Stimulated activated naive CD8-positive, alpha-beta T cell treated with anti-CD3 and anti-CD28 coated beads, Interleukin-15, Interleukin-2, amounts not matched to agents 100 ng/mL and 50 ng/mL, for 24 hours (primary cell): Measurements from ENCODE around the gene ARHGEF1.

ENCODE experiments used
- H3K27ac Mint-ChIP-seq: one replicate; pipeline ENCODE4 v1.8.0; 2021; ENCODE audit warnings: mild to moderate bottlenecking, mixed read lengths
- H3K27me3 Mint-ChIP-seq: one replicate; pipeline ENCODE4 v1.8.0; 2021; ENCODE audit warnings: mixed read lengths
- H3K36me3 Mint-ChIP-seq: one replicate; pipeline ENCODE4 v1.8.0; 2021; ENCODE audit warnings: low read depth, mixed read lengths
- H3K4me1 Mint-ChIP-seq: one replicate; pipeline ENCODE4 v1.8.0; 2021; ENCODE audit warnings: low read depth, mixed read lengths
- H3K4me3 Mint-ChIP-seq: one replicate; pipeline ENCODE4 v1.8.0; 2021; ENCODE audit warnings: mild to moderate bottlenecking, mixed read lengths
- H3K9me3 Mint-ChIP-seq: one replicate; pipeline ENCODE4 v1.8.0; 2021; ENCODE audit warnings: mixed read lengths

ARHGEF1 gene

DNA sequence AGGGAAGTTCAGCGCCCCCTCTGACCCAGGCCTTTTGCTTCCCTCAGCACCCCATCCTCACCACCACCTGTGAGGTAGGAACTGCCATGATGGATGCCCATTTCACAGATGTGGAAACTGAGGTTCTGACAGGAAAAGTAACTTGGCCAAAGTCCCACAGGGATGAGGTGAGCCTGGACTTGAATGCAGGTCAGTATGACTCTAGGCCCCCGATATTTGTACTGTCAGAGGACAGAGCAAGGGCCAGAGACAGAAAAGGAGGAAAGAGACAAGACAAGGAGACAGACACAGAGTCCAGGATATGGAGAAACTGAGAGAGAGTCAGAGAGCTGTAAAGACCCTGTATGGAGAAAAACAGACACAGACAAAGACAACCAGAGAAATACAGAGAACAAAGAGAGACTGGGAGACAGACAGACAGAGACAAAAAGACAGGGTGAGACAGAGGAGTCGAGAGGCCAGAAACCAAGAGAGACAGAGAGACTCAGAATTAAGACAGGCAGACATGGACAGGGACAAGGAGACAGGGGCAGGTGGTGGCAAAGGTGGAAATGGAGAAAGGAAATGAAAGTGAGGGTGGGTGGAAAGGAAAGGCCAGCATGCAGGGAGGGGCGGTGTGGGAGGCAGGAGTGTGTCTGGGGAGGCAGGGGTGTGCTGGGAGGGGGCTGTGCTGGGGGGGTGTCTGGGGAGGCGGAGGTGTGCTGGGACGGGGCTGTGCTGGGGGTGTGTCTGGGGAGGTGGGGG is 40.2 kb downstream of the ARHGEF1 start:
- Mint-ChIP-seq H3K27ac (peak overlapping the region; percentile 43), H3K9me3 (no peaks in the 10 kb centered on the region), H3K4me1 (peaks cover 22% of the 10 kb centered on the region), H3K4me3 (no peak overlapping the region), H3K27me3 (peaks cover 10% of the 10 kb centered on the region), H3K36me3 (no peaks in the 10 kb centered on the region)

DNA sequence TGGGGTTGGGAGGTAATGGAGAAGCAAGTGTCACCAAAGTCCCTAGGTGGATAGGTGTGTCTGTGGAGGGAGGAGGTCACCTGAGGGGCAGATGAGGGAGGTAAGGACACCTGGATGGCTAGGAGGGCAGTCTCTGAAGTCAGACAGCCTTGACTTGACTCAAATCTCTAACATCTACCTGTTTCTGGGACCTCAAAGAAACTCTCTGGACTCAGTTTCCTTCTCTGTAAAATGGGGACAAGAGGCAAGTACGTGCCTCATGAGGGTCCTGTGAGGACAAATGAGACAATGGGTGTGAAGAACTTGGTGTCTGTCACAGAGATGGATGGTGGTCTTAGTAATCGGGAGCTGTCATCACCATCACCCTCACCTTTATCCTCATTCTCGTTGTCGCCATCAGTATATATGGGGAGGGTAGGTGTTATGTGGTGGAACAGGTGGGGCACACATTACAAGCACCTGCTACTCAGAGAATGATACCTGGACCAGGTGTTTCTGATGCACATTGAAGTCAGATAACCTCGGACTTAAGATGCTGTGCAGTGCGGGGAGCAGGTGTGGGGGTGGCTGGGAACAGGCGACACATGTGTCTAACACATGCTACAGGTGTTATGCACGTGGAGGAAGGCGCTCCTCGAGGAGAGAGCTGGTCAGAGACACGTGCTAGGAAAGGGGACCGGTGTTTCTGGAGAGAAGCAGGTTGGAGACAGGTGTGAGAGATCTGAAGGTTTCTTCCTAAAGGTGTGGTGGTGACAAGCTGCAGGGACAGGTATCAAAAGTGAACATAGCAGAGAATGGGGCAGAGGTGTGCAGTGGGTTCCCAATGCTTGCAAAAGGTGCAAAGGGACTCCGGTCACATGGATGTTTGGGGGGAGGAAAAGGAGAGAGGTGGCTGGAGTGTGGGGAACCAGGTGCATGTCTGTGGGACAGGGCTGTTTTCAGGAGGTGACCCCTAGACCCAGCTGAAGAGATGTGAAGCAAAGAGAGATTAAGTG is 41.5 kb downstream of the ARHGEF1 start:
- H3K36me3 Mint-ChIP-seq: no peaks in the 10 kb centered on the region
- H3K4me3 Mint-ChIP-seq: no peak overlapping the region
- H3K9me3 Mint-ChIP-seq: no peaks in the 10 kb centered on the region
- H3K27ac Mint-ChIP-seq: no peak overlapping the region
- H3K4me1 Mint-ChIP-seq: peaks cover 30% of the 10 kb centered on the region
- H3K27me3 Mint-ChIP-seq: peaks cover 14% of the 10 kb centered on the region

DNA sequence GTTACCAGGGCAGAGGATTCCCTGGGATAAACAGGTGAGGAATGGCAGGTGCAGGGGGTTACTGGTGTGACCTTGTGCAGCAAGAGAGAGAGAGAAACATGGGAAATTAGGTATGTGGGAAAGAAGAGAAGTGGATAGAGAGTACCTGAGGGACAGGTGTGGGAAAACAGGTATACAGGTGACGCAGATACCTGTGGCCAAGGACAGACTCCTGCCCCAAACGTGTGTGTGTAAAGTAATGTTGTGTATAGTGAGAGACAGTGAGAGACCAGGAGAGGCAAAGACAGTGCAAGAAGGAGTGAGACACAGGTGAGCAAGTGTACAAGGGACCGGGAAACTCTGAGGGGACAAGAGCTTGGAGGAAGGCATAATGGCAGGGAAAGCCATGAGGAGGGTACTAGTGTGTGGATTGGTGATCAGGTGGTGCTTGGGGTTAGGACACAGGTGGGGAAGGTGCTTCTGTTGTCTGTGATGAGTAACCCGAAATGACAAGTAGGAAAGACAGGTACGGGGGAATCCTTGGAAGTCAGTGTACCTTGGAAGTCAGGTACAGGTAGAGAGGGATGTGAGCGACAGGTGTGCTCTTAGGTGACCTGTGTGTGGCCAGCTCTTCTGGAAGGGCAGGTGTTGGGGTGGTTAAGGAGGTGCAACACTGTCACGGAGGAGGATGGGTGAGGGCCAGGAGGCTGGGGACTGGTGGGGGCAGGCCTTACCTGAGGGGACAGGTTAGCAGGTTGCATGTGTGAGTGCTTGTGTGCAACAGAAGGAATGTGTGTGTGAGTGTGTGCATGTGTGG is 42.4 kb downstream of the ARHGEF1 start:
- Mint-ChIP-seq H3K36me3 (no peaks in the 10 kb centered on the region), H3K27ac (no peak overlapping the region), H3K27me3 (peaks cover 14% of the 10 kb centered on the region), H3K4me1 (peaks cover 37% of the 10 kb centered on the region), H3K9me3 (no peaks in the 10 kb centered on the region), H3K4me3 (no peak overlapping the region)

DNA sequence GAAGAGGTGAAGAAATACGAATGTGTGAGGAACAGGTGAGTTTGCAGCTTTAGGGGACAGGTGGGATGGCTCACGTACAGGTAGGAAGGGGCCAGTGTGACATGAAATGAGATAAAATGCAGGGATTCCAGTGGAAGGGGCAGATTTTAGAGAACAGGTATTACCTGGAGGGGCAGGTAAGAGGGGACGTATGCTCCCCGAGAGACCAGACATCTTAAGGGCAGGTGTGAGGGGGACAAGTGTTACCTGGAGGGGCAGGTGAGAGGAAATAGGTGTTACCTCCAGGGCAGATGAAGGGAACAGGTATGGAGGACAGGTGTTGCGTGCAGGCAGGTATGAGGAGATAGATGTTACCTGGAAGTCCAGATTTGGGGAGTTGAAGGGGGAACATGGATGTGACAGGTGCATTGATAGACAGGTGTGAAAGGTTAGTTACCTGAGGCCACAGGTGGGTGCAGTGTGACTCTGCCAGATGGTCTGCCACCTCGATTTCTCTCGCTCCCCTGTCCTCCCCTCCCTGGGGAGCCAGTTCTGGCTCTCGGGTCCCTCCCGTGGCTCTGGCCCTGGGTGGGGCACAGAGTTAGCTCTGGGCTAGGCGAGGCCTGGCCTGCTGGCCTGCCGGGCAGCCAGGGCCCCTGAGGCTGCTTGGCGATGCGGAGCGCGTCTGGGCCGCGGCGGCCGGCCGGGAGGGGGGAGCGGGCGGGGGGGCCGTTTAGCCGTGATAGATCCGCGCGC is 43.2 kb downstream of the ARHGEF1 start:
- H3K4me3 Mint-ChIP-seq: no peak overlapping the region
- H3K27me3 Mint-ChIP-seq: peaks cover 17% of the 10 kb centered on the region
- H3K4me1 Mint-ChIP-seq: peaks cover 43% of the 10 kb centered on the region
- H3K27ac Mint-ChIP-seq: no peak overlapping the region
- H3K36me3 Mint-ChIP-seq: no peaks in the 10 kb centered on the region
- no peaks in the 10 kb centered on the region for H3K9me3 Mint-ChIP-seq

DNA sequence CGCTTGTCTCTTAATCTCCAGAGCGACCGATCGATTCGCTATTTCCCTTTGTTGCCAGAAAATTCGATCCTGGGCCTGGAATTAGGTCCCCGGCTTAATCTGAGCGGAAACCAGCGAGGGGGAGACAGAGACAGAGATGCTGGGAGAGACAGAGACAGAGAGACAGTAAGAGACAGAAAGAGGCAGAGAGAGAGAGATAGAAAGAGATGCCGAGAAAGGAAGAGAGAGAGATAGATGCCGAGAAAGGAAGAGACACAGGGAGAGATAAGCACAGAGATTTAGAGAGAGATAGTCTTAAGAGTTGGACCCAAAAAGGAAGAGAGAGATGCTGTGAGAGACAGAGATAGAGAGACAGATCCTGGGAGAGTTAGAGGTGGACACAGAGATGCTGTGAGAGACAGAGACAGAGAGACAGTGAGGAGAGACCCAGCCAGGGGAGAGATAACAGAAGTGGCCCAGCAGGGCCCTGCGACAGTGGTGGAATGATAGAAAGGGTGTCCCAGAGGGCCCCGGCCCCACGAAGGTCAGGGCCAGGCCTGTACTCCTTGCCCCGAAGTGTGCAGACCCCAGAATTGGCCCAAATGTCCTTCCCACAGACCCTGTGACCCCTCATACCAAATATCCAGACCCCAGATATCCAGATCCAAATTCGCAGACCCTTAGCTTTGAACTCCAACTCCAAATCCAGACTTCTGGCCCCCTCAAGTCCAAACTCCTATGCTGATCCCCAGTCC is 43.9 kb downstream of the ARHGEF1 start:
- no peak overlapping the region for H3K4me3 Mint-ChIP-seq
- no peaks in the 10 kb centered on the region for H3K9me3 Mint-ChIP-seq
- no peak overlapping the region for H3K27ac Mint-ChIP-seq
- peaks cover 42% of the 10 kb centered on the region for H3K4me1 Mint-ChIP-seq
- H3K36me3 Mint-ChIP-seq: no peaks in the 10 kb centered on the region
- peaks cover 13% of the 10 kb centered on the region for H3K27me3 Mint-ChIP-seq

DNA sequence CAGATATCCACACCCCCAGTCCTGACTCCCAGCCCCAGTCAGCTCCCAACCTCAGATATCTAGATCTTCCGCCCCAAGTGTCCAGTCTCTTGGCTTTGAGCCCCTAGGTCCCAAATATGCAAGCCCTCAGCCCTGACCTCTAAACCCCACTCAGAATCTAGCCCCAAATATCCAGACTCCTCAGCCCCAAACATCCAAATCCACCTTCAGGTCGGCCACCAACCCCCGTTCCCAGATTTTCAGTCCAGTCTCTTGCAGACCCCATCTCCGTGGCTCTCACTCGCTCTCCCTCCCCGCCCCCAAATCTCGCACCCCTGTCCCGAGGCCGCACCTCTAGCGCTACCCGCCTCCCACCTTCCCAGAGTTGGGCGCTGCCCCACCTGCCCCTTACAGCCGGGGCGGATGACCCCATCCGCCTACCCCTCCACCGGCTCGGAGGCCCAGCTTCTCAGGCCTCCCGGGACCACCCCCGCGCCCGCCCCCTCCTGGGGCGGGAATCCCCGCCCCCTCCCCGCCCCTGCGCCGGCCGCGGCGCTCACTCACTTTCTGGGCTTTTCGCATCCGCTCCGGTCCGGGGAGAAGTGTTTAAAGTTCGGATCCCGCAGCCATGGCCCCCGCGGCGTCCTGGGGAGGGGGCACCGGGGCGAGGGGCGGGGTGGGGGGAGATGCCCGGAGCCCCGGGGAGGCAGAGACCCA is 44.7 kb downstream of the ARHGEF1 start:
- Mint-ChIP-seq H3K27ac (peak overlapping the region; percentile 75), H3K27me3 (peaks cover 8% of the 10 kb centered on the region), H3K9me3 (no peaks in the 10 kb centered on the region), H3K36me3 (no peaks in the 10 kb centered on the region), H3K4me3 (peak overlapping the region; percentile 81), H3K4me1 (peaks cover 36% of the 10 kb centered on the region)

DNA sequence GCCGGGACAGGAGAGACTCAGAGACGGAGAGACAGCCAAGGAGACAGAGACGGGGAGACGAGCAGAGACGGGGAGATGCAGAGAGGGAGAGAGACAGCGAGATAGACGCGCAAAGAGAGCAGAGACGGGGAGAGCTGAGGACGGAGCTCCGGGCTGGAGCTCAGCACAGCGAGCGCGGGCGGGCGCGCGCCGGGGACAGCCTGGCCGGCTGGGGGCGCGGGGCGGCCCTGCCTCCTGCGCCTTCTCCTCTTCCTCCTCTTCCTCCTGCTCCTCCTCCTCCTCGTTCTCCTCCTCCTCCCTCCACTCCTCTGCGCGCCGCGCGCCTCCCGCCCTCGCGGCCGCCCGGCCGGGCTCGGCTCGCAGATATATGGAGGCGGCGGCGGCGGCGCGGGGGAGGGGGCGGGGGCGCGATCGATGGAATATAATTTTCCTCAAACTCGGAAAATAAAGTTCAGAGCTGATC is 45.3 kb downstream of the ARHGEF1 start, which contains the start of gene ERFL:
ERFL (minus strand) TSS at position 229 of the 463 bp plus-strand sequence. CDS start 15,530 bp downstream, outside the sequence.
- Mint-ChIP-seq H3K27me3 (peaks cover 8% of the 10 kb centered on the region), H3K4me3 (peak within 1 kb of the TSS; percentile 83)

DNA sequence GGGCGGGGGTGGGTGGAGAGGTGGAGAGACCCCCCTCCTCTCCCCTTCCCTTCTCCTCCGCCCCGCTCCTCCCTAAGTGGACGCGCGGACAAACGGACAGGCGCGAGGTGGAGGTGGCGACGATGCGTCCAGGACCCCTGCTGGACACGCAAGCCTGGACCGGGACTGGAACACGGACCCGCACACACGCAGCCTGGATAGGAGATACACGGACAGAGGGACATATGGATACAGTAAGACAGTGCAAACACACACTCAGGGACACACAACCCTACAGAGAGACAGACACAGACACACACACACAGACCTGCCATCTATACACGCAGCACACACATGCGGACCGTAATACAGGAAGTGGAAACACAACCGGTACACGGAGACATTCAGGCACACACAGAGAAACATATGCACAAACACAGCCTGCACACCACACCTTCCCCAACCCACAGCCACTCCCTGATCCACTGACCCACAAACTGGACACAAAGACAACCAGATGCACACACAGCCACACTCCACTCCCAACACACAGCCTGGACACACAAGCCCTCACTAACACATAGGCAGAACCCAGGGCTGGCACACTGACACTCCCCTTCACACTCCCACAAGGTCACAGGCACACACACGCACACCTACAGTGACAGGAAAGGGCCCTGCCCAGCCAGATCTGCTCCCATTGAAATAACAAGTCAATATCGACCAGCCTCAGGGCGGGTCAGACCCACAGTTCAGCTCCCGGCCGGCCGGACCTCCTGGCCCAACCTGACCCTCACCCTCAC is 46.0 kb downstream of the ARHGEF1 start:
- Mint-ChIP-seq H3K27me3 (peaks cover 8% of the 10 kb centered on the region), H3K9me3 (no peaks in the 10 kb centered on the region), H3K4me3 (peak overlapping the region; percentile 83), H3K36me3 (no peaks in the 10 kb centered on the region), H3K27ac (peak overlapping the region; percentile 81), H3K4me1 (peaks cover 38% of the 10 kb centered on the region)

More for the DNA sequence above, 45.3 kb downstream of the ARHGEF1 start, which contains the start of gene ERFL:
- Mint-ChIP-seq H3K36me3 (no peaks in the 10 kb centered on the region), H3K9me3 (no peaks in the 10 kb centered on the region), H3K4me1 (peaks cover 36% of the 10 kb centered on the region), H3K27ac (peak within 1 kb of the TSS; percentile 81)

DNA sequence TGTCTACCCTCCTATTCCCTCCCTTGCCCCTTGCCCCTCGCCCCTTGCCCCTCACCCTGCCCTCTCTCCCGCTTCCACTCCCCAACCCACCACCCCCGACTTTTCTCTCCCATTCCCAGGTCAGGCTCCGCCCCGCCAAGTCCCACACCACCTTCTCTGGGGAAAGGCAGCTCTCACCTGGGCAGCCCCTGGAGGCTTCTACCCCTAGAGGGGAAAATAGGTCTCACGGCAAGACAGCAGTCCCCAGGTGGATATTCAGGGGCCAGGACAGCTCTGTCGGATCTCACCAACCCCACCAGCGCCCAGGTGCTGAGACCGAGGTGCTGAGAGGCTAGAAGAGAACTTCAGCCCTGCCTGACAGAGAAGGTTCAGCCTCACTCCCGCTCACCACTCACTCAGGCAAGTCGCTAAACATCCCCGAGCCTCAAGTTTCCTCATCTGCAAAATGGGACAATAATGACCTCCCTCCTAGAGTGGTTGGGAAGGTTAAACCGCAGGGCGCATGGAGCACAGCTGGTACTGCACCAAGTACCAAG is 46.6 kb downstream of the ARHGEF1 start:
- H3K36me3 Mint-ChIP-seq: no peaks in the 10 kb centered on the region
- no peaks in the 10 kb centered on the region for H3K9me3 Mint-ChIP-seq
- peaks cover 8% of the 10 kb centered on the region for H3K27me3 Mint-ChIP-seq
- H3K4me3 Mint-ChIP-seq: peak overlapping the region; percentile 83
- peaks cover 41% of the 10 kb centered on the region for H3K4me1 Mint-ChIP-seq
- H3K27ac Mint-ChIP-seq: no peak overlapping the region

DNA sequence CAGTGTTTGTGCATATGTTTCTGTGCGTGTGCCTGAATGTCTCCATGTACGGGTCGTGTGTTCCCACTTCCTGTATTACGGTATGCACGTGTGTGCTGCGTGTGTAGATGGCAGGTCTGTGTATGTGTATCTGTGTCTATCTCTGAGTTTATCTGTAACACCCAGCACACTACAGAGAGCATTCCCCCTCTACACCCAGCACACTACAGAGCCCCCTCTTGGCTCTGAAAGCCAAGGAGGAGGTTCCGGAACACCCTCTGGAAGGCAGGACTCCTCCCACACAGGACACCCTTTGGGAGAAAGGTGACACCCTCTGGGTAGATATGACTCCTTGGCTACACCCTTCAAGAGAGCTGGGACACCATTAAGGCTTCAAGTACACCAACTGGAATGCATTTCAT is 47.3 kb downstream of the ARHGEF1 start:
- Mint-ChIP-seq H3K36me3 (no peaks in the 10 kb centered on the region), H3K9me3 (no peaks in the 10 kb centered on the region), H3K27ac (no peak overlapping the region), H3K4me3 (no peak overlapping the region), H3K4me1 (peaks cover 48% of the 10 kb centered on the region), H3K27me3 (peaks cover 13% of the 10 kb centered on the region)

DNA sequence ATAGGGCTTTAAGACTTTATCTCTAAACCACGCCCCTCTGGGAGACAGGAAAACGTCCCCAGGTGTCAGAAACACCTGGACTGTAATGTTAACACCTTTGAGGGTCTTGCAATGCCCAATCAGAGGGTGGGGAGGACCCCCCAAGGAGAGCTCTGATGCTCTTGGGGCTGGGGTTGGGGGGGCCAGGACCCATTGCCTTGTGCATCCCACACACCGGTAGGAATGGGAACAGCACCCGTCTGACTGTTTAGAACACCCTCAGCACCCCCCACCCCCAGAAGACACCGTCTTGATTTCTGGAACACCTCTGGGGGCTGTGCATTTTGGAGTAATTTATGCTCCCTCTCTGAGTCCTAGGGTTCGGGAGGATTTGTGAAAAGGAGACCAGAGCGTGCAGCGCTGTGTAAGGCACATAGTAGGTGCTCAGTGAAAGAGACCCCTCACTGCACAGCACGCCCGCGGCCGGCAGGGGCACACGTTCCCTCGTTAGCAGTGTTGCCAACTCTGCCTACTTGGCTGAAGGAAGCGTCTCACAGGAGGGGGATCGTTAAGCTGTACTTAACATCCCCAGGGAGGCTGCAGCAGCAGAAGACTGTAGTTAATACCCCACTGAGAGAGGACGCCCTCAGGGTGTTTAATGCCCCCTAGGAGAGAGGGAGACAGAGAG is 48.1 kb downstream of the ARHGEF1 start:
- H3K27ac Mint-ChIP-seq: no peak overlapping the region
- no peaks in the 10 kb centered on the region for H3K36me3 Mint-ChIP-seq
- peaks cover 52% of the 10 kb centered on the region for H3K4me1 Mint-ChIP-seq

DNA sequence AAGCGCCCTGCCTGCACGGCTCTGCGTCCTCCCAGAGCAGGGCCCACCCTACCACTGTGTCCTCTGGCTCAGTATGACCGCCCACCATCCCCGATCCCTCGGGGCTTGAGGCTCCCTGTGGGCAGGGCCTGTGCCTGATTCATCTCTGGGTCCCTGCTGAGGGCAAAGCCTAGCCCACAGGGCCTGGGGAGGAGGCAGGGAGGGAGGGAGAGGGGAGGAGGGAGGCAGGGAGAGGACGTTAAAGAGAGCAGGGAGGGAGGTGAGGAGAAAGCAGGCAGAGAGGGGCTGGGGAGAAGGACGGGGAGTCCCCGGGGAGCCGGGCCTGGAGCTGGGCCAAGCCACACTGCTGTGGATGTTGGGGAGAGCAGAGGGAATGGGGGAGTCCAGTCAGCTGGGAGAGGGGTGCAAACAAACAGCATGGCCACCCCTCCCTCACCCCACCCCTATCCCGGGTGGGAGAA is 49.3 kb downstream of the ARHGEF1 start:
- peaks cover 61% of the 10 kb centered on the region for H3K4me1 Mint-ChIP-seq
- no peak overlapping the region for H3K4me3 Mint-ChIP-seq
- H3K27ac Mint-ChIP-seq: no peak overlapping the region
- H3K36me3 Mint-ChIP-seq: no peaks in the 10 kb centered on the region
- H3K27me3 Mint-ChIP-seq: peaks cover 16% of the 10 kb centered on the region
- no peaks in the 10 kb centered on the region for H3K9me3 Mint-ChIP-seq

More for the DNA sequence above, 48.1 kb downstream of the ARHGEF1 start:
- Mint-ChIP-seq H3K9me3 (no peaks in the 10 kb centered on the region), H3K27me3 (peaks cover 16% of the 10 kb centered on the region), H3K4me3 (no peak overlapping the region)
